GM12874 (cell line): ENCODE measurements around the gene UNC13B.

Experiments
- CTCF ChIP-seq: IDR thresholded peaks from 2 replicates; pipeline ENCODE4 v1.5.1; 2011; ENCODE audit warnings: low read depth, mild to moderate bottlenecking, control low read depth, low read length, moderate library complexity; ENCODE audit not compliant: insufficient read depth

UNC13B gene

GRCh38 chr9:35158501-35159280 is 3.1 kb upstream of the UNC13B start:
- no peak for TF ChIP-seq CTCF

GRCh38 chr9:35162605-35163315 is 951 bp downstream of the UNC13B start:
- no peak for TF ChIP-seq CTCF

GRCh38 chr9:35163413-35163812 is 1.6 kb downstream of the UNC13B start:
- no peak for TF ChIP-seq CTCF

- no peak for TF ChIP-seq CTCF
Measured at GRCh38 chr9:35164711-35165110, 2.9 kb downstream of the UNC13B start.

- no peak for TF ChIP-seq CTCF
Measured at GRCh38 chr9:35168963-35169362, 7.2 kb downstream of the UNC13B start.

GRCh38 chr9:35172878-35173277 is 11.1 kb downstream of the UNC13B start:
- no peak for TF ChIP-seq CTCF

GRCh38 chr9:35177520-35177919 is 15.7 kb downstream of the UNC13B start:
- TF ChIP-seq CTCF = no peak
